MM.1S (cell line): ENCODE measurements around the gene EHF.
"Not testable (repeated sequence)": the region's sequence is repeated elsewhere in the genome, so short reads cannot be mapped to it uniquely, and the experiment has no call there.

Source experiments
- DNase-seq: peaks from one replicate; pipeline ENCODE4 v3.0.0-alpha.2; 2015
- H2AFZ ChIP-seq: fragments of 300-600 bp; sonication (generic); 2 replicates; pipeline ENCODE4 v1.6.0; 2016; ENCODE audit warnings: antibody characterized with exemption, low read length
- H3F3A ChIP-seq: fragments of 300-600 bp; sonication (generic); 2 replicates; pipeline ENCODE4 v1.6.1; 2016; ENCODE audit warnings: mild to moderate bottlenecking, antibody characterized with exemption, low read length, moderate library complexity, mixed read lengths; ENCODE audit not compliant: insufficient read depth
- H3K27ac ChIP-seq: fragments of 300-600 bp; sonication (generic); 2 replicates; pipeline ENCODE4 v1.5.1; 2016; ENCODE audit warnings: mild to moderate bottlenecking, low read length
- H3K27me3 ChIP-seq: fragments of 300-600 bp; sonication (generic); replicated peaks from 2 replicates; pipeline ENCODE4 v1.6.0; 2016; ENCODE audit warnings: low read length; ENCODE audit not compliant: insufficient read depth
- H3K36me3 ChIP-seq: fragments of 300-600 bp; sonication (generic); replicated peaks from 2 replicates; pipeline ENCODE4 v1.6.1; 2016; ENCODE audit warnings: mild to moderate bottlenecking, low read length, mixed read lengths; ENCODE audit not compliant: insufficient read depth
- H3K4me1 ChIP-seq: fragments of 300-600 bp; sonication (generic); 2 replicates; pipeline ENCODE4 v1.6.1; 2016; ENCODE audit warnings: low read length, mixed read lengths
- H3K4me2 ChIP-seq: fragments of 300-600 bp; sonication (generic); 2 replicates; pipeline ENCODE4 v1.6.0; 2016; ENCODE audit warnings: low read depth, low read length
- H3K4me3 ChIP-seq: fragments of 300-600 bp; sonication (generic); 2 replicates; pipeline ENCODE4 v1.5.1; 2016; ENCODE audit warnings: low read length, mixed read lengths
- H3K79me2 ChIP-seq: fragments of 300-600 bp; sonication (generic); 2 replicates; pipeline ENCODE4 v1.6.1; 2016; ENCODE audit warnings: mixed run types, low read length, mixed read lengths
- H3K9ac ChIP-seq: fragments of 300-600 bp; sonication (generic); 2 replicates; pipeline ENCODE4 v1.6.1; 2016; ENCODE audit warnings: low read length, mixed read lengths
- H3K9me2 ChIP-seq: fragments of 300-600 bp; sonication (generic); replicated peaks from 2 replicates; pipeline ENCODE4 v1.6.1; 2016; ENCODE audit warnings: mild to moderate bottlenecking, low read length, mixed read lengths; ENCODE audit not compliant: insufficient read depth
- H3K9me3 ChIP-seq: fragments of 300-600 bp; sonication (generic); replicated peaks from 2 replicates; pipeline ENCODE4 v1.6.1; 2016; ENCODE audit warnings: mild to moderate bottlenecking, low read length, mixed read lengths; ENCODE audit not compliant: insufficient read depth
- H4K20me1 ChIP-seq: fragments of 300-600 bp; sonication (generic); 2 replicates; pipeline ENCODE4 v1.6.1; 2016; ENCODE audit warnings: mild to moderate bottlenecking, low read length, moderate library complexity, mixed read lengths; ENCODE audit not compliant: insufficient read depth
- EZH2 ChIP-seq: fragments of 300-600 bp; sonication (generic); optimal IDR thresholded peaks from 2 replicates; pipeline ENCODE3; 2017; ENCODE audit warnings: low read depth, mild to moderate bottlenecking, antibody characterized with exemption, low read length, mixed read lengths
- EZH2phosphoT487 ChIP-seq: fragments of 300-600 bp; sonication (generic); IDR thresholded peaks from 2 replicates; pipeline ENCODE4 v1.6.1; 2018; ENCODE audit warnings: antibody characterized with exemption, low read length
- TF ChIP-seq, protein P1 (sequence below): fragments of 300-600 bp; sonication (generic); IDR thresholded peaks from 2 replicates; pipeline ENCODE4 v1.5.1; 2016; ENCODE audit warnings: antibody characterized with exemption, low read length, mixed read lengths

Gene EHF

DNA sequence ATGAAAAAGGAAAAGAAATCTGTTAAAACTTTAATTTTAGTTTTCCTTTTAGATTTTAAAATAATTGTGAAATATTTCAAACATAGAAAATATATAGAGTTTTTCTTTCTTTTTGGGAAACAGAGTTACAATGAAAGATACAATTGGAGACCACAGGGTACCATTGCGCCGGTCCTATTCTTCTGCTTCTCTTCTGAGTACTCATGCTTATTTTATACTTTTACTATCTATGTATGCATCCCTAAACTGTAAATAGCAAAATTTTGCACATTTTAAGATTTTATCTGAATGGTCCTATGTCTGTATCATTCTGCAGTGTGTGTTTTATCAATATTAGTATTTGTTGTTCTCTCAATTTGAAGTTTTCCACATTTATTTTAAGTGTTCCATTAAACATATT, 65.0 kb downstream of the EHF start:
- Histone ChIP-seq H3K4me1 (peaks cover 11% of the 10 kb centered on the region), H3K9ac (no peak overlapping the region), H3K9me2 (no peaks in the 10 kb centered on the region), H3K79me2 (no peaks in the 10 kb centered on the region), H3K27me3 (no peaks in the 10 kb centered on the region), H3F3A (peaks cover 16% of the 10 kb centered on the region; the same call in 1 of the 2 replicates), H3K4me3 (no peak overlapping the region), H3K4me2 (no peak overlapping the region), H3K27ac (no peak overlapping the region), H3K36me3 (no peaks in the 10 kb centered on the region), H3K9me3 (no peaks in the 10 kb centered on the region), H2AFZ (no peak overlapping the region), H4K20me1 (no peaks in the 10 kb centered on the region)
- TF ChIP-seq, protein P1, sequence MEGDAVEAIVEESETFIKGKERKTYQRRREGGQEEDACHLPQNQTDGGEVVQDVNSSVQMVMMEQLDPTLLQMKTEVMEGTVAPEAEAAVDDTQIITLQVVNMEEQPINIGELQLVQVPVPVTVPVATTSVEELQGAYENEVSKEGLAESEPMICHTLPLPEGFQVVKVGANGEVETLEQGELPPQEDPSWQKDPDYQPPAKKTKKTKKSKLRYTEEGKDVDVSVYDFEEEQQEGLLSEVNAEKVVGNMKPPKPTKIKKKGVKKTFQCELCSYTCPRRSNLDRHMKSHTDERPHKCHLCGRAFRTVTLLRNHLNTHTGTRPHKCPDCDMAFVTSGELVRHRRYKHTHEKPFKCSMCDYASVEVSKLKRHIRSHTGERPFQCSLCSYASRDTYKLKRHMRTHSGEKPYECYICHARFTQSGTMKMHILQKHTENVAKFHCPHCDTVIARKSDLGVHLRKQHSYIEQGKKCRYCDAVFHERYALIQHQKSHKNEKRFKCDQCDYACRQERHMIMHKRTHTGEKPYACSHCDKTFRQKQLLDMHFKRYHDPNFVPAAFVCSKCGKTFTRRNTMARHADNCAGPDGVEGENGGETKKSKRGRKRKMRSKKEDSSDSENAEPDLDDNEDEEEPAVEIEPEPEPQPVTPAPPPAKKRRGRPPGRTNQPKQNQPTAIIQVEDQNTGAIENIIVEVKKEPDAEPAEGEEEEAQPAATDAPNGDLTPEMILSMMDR = no peak
- TF ChIP-seq EZH2 (no peak), EZH2phosphoT487 (no peak)
- no peak for DNase-seq

DNA sequence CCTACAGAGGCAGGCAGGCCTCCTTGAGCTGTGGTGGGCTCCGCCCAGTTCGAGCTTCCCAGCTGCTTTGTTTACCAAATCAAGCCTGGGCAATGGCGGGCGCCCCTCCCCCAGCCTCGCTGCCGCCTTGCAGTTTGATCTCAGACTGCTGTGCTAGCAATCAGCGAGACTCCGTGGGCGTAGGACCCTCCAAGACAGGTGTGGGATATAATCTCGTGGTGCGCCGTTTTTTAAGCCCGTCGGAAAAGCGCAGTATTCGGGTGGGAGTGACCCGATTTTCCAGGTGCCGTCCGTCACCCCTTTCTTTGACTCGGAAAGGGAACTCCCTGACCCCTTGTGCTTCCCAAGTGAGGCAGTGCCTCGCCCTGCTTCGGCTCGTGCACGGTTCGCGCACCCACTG, 71.4 kb downstream of the EHF start:
- H3F3A ChIP-seq, H3K79me2 ChIP-seq, H2AFZ ChIP-seq, H3K9ac ChIP-seq, H3K4me3 ChIP-seq, H3K4me2 ChIP-seq, H4K20me1 ChIP-seq, DNase-seq, H3K27ac ChIP-seq, H3K27me3 ChIP-seq, H3K9me2 ChIP-seq, H3K9me3 ChIP-seq, H3K36me3 ChIP-seq, H3K4me1 ChIP-seq: not testable (repeated sequence)

DNA sequence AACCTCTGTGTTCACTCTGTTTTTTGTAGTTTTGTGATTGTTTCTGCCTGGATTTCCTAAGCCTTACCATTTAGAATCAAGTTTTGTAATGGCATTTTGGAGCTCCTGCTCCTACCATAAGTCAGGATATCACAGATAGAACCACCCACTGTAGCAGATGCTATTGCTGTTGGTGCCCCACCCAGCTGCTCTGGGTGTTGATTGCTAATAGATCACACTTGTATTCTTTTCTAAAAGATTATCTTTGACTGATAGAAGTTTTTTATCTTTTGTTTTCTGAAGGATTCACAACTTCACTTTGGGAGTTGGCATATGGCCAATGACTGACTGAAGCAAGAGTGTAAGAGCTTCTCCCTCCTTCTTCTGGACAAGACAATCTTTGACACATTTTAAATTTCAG, 76.0 kb downstream of the EHF start:
- no peaks in the 10 kb centered on the region for H3K27me3 ChIP-seq
- H3K4me1 ChIP-seq = no peaks in the 10 kb centered on the region
- H3K9me2 ChIP-seq = no peaks in the 10 kb centered on the region
- H3K4me3 ChIP-seq = no peak overlapping the region
- no peak overlapping the region for H3K27ac ChIP-seq
- TF ChIP-seq, protein P1 = no peak
- TF ChIP-seq EZH2phosphoT487 = no peak
- no peak for TF ChIP-seq EZH2
- no peaks in the 10 kb centered on the region for H4K20me1 ChIP-seq
- H3F3A ChIP-seq = no peaks in the 10 kb centered on the region
- H3K4me2 ChIP-seq = no peak overlapping the region
- H3K79me2 ChIP-seq = no peaks in the 10 kb centered on the region
- H2AFZ ChIP-seq = no peak overlapping the region
- no peaks in the 10 kb centered on the region for H3K36me3 ChIP-seq
- no peaks in the 10 kb centered on the region for H3K9me3 ChIP-seq
- H3K9ac ChIP-seq = no peak overlapping the region
- no peak for DNase-seq

DNA sequence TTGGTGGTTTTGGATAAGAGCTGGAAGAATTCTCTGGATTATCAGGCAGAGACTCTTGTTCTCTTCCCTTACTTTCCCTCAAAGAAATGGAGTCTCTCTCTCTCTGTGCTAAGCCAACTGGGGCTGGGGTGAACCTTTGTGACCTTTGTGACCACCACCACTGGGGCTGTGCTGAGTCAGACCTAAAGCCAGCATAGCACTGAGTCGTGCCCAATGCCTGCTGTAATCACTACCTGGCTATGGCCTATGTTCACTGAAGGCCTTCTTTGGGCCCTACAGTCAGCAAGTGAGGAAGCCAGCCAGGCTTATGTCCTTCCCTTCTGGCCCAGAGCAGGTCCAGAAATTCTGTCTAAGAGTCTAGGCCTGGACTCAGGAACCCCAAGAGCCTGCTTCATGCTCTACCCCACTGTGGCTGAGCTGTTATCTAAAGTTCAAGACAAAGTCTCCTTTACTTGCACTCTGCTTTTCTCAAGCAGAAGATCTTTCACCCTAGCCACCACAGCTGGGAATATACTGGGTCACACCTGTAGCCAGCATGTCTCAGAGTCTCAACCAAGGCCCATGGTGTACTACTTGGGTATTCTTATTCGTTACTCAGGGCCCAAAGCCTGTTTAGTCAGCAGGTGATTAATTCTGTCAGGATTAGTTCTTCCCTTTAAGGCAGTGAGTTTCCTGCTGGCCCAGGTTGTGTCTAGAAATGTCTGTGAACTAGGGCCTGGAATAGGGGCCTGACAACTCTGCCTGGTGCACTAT, 86.0 kb downstream of the EHF start:
- no peak overlapping the region for H3K4me3 ChIP-seq
- H3K4me2 ChIP-seq = no peak overlapping the region
- H3K9me2 ChIP-seq = no peaks in the 10 kb centered on the region
- H2AFZ ChIP-seq = peak overlapping the region; percentile 37
- DNase-seq = peak; percentile 34
- H3K9me3 ChIP-seq = no peaks in the 10 kb centered on the region; the same call in 1 of the 2 replicates
- H4K20me1 ChIP-seq = no peaks in the 10 kb centered on the region
- peaks cover 13% of the 10 kb centered on the region for H3K4me1 ChIP-seq
- no peaks in the 10 kb centered on the region for H3K36me3 ChIP-seq
- TF ChIP-seq EZH2phosphoT487 = no peak
- TF ChIP-seq, protein P1 = no peak
- no peak for TF ChIP-seq EZH2
- peaks cover 7% of the 10 kb centered on the region; the same call in 1 of the 2 replicates for H3F3A ChIP-seq
- H3K79me2 ChIP-seq = no peaks in the 10 kb centered on the region
- peak overlapping the region; percentile 60 for H3K27ac ChIP-seq
- no peak overlapping the region for H3K9ac ChIP-seq
- no peaks in the 10 kb centered on the region for H3K27me3 ChIP-seq
